ENCODE measurements around the gene MAS1.

Gene MAS1

DNA sequence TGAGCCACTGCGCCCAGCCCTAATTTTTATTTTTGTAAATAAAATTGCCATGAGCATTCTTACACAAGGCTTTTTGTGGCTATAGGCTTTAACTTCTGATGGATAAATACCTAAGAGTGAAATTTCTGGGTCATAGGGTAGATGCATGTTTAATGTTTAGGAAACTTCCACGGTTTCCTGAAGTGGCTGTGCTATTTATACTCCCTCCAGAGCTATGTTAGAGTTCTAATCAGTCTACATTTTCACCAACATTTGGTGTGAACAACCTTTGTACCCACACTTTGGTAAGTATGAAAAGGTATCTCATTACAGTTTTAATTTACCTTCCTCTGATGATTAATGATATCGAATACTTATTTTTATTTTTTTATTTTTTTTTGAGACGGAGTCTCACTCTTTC is 6.1 kb upstream of the MAS1 start:
- DNase-seq = no peak

DNA sequence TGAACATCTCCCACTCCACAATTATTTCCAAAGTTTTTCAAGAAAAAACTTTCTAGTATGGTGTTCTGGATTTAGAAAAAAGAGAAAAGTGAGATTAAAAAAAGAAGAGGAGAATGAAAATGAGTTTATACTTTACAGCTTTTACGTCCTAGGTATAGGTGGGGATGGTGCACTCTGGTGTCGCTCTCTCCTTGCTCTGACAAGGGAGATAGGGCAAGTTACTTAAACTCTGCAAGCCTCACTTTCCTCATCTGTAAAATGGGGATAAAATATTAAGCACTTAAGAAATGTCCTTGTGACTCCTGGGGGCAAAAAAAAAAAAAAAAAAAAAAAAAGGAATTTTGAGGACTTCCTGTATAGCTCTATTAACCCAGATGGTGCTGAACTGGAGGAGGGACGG is 4.5 kb upstream of the MAS1 start:
- no peak for DNase-seq

DNA sequence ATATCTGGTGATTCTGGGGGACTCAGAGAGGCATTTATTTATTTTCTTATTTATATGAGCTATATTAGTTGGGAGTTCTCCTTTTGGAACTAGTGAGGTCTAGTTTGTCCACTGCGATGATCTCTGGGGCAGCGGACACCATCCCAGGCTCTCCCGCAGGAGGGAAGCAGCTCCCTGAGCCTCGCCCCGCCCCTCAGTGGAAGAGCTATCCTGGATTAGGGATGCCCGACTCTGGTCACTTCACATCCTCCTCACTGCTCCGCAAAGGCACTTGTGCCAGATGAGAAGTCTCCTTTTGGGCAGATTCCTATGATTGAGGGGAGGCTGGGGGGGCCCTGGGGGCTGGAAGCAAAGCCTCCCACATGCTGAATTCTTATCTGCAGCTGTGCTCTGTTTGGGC is 3.6 kb upstream of the MAS1 start:
- DNase-seq = no peak

DNA sequence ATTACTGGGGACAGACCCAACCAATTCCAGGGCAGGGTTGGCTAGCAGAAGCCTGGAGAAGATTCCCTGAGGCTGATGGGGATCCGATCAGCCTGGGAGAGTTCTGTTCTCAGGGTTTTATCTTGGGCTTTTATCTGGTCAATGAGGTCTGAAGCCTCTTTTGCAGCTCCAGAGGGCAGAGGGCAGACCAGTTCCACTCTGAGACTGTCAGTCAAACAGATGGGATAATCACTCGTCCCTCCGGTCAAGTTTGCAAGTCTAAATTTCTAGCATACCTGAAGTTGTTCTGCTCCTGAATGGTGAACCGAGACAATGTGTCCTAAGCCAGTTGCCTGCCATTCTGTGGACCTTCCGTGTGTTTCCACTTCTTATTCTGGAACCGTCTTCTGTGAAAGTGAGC is 3.0 kb upstream of the MAS1 start:
- no peak for DNase-seq

DNA sequence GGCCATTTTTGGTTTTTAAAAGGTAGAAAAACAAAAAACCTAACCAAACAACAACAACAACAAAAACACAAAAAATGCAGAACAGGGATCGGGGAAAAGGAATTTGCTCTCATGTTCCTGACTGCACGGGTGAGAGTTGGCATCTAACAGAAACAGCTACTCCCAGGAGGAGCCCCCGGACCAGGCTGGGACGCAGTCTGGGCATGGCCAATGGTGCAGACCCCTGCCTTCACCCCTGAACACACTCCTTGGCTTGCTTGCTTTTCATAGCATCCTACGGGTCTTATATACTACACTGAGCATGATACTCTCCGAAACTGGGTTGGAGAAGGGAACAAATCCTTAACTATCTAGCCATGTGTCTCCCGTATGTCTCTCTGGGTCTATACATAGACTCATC is 587 bp upstream of the MAS1 start:
- DNase-seq = no peak

DNA sequence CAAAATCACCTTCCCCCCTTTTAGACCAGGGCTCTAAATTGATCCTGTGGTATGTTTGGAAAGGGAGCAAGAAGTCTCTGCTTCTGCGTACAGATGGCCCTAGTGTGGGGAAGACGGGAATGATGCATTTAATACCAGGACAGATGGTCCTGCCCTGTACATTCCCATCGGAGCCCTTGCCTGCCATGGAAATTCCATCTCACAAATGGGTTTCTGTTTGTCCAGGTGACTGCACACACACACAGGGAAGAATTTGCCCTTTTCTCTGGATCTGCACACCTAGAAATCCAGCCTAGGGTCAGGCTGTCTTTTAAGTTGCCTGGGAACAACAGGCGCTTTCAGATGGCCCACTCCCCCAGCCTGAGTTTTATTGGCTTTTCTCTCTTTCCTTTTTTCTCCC is 1.3 kb downstream of the MAS1 start:
- no peak for DNase-seq

DNA sequence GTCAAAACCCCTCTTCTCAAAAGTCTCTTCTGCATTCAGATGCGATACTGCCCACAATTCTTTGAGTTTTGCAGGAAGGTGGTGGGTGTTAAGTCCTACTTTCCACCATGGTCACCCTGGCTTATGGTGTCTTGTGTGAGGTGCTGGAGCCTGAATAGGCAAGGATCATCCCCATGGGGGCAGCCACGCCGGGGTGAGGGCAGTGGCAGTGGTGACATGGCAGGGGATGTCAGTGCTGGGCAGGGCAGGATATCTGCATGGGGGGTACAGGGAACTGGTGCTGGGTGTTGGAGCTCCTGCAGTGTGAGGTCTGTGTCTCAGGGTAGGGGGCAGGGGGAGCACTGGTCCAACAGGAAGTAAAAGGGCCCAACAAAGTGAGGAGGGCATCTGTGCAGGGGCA is 2.3 kb downstream of the MAS1 start:
- DNase-seq = no peak

DNA sequence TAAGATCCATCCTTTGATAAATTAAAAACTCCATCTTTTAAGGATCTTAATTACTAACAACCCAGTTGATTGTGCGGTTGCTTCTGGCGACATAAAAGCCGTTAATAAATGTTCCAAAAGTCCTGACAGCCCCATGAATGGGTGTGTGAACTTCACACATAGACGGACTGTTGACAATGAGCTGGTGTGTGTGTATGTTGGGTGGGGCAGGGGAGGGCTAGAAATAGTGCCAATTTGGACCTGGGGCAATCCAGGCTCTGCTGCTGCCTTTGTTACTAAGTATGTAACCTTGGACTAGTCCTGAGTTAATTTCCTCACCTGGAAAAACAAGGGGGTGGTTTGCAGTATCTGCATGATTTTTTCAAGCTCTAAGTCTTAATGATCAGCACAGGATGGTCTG is 4.2 kb downstream of the MAS1 start:
- DNase-seq = no peak

DNA sequence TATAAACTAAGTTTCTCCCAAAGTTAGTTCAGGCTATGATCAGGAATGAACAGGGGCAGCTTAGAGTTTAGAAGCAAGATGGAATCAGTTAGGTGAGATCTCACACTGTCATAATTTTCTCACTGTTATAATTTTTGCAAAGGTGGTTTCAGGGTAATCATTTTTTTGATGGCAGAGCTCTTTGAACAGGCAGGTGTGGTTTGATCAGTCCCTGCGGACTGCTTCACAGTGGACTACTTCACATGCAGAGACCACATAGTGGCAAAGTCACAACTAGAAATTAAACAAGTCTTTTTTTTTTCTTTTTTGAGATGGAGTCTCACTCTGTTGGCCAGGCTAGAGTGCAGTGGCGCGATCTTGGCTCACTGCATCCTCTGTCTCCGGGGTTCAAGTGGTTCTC is 6.8 kb downstream of the MAS1 start:
- DNase-seq = no peak

DNA sequence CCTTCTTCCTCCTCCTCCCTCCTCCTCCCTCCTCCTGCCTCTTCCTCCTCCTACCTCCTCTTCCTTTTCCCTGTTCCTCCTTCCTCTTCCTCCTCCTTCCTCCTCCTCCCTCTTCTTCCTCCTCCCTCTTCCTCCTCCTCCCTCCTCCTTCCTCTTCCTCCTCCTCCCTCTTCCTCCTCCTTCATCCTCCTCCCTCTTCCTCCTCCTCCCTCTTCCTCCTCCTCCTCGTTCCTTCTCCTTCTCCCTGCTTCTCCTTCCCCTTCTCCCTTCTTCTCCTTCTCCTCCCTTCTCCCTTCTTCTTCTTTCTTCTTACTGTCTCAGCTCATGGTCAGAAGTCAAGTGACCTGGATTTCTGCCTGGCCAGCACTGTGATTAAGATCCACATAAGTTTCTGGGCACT is 7.7 kb downstream of the MAS1 start:
- no peak for DNase-seq

DNA sequence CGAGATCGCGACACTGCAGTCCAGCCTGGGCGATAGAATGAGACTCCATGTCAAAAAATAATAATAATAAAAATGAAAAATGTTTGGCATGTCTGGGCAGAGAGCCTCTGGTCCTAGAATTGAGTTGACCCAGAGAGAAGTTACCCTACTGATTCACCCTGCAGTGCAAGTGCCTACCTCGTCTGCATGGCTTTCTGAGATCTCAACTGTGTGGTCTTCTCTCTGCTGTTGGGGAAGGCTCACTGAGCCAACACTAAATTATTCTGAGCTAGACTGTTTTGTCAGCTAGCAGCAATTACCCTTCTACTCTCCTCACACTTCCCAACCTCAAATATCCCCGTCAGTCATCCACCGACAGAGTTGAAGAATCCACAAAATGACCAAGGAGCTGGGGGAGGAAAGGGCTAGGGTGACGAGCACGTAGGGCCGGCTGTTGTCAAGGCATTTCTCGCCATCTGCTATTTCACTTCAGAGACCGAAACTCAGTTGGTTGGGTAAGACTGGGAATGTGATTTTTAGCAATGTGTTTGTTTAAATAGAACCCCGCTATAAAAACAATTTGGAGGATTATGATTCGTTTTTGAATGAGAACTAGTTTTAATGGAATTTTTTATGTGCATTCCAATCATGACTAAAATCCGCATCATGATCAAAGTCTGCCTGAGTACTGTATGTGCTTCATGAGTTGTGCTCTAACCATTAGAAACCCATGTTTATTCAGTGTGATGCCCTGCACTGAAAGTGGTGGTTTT is 9.4 kb downstream of the MAS1 start:
- no peak for DNase-seq

DNA sequence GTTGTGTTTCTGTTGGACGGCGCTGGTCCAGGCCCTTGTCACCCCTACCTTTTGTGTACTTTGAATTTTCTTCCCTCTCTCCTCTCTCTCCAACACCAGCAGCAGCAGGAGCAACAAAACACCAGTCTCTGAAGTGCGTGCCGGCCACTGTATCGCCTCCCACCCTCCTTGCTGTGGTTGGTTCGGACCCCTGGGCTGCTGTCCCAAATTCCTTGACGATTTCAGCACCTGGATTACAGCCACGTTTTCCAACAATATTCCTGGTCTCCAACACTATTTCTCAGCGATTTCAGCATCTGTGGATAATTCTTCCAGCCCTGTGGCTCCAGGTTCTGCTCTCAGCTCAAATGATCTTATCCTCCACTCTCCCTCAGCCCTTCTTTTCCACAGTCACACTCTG is 11.8 kb downstream of the MAS1 start:
- no peak for DNase-seq

DNA sequence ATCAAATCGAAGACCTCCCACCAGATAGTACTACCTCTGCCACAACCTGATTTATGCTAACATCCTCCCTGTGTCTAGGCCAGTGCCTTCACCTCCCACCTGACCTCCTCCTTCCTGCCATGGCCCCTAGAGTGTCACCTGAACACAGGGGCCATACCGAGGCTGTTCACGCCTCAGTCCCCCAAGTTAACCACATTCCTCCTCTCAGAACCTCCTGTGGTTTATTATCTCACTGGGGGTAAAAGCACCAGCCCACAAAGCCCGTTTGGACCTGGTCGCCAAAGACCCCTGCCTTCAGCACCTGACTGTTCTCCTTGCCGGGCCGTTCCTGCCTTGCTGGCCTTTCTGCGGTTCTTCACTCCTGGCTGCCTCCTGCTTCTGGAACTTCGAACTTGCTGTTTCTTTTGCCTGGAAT is 13.7 kb downstream of the MAS1 start:
- DNase-seq = no peak

DNA sequence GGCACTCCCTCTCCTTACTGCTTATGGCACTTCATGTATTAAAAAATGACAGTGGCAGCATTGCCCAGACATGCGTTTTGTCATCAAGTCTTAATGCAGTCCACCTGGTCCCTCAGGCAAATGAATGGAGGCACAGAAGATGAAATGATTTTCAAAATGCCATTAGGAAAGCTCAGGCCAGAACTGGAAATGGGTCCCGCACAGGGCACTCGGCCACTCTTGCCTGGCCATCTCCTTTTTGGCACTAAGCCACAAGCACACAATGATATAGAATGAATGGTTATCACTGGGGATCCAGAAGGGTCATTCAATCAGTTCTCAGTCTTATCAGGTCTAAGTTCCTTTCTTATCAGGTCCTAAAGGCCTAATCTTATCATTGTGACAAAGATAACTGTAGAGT is 15.6 kb downstream of the MAS1 start:
- DNase-seq = no peak

DNA sequence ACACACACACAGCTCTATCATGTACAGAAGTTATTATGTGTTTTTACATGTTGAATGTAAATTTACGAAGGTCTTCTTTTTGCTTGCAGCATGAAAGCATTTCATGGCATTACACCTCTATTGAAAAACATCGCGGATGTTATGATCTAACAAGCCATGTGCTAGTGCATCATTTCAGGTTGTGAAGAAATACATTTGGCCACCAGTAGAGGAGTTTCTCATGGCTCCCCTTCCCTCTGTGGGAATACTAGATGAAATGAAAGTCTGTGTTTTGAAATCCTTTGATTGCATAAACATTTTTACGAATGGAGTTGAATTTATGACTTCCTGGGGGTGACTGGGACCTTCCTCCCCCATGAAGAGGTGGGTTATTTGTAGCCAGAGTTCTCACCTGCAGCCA is 17.7 kb downstream of the MAS1 start:
- DNase-seq = no peak

DNA sequence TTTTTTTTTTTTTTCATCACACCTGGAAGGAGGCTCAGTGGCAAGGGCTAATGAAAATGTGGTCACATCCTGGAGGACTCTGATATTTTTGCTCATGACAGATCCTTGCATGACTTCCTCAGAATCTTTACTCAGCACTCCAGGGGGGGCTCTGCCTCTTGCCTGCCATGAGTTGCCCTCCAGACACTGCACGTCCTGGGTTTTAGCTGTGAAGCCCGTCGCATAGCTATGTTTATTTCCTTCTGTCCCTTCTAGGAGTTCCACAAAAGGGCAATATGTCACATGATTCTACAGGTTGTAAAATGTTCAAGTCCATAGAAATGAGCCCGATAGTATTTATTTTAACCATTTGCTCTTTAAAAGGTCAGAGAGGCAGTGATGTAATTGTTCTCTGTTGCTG is 18.2 kb downstream of the MAS1 start:
- DNase-seq = no peak

DNA sequence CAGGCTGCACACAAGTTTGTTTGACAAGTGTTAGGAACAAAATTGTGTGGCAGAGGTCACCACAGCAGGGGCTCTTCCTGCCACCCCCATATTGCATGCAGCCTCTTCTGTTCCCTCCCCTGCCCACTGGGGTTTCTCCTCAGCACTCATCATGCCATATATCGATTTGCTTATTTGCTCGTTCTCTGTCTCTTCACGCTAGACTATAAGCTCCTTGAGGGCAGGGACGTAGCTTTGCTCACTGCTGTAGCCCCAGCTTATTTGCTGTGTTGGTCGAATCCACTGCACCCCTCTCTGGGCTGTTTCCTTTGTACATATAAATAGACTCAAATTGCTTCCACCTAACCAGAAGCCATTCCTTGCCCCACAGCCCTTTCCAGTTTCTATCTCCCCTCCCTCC is 19.6 kb downstream of the MAS1 start:
- no peak for DNase-seq

DNA sequence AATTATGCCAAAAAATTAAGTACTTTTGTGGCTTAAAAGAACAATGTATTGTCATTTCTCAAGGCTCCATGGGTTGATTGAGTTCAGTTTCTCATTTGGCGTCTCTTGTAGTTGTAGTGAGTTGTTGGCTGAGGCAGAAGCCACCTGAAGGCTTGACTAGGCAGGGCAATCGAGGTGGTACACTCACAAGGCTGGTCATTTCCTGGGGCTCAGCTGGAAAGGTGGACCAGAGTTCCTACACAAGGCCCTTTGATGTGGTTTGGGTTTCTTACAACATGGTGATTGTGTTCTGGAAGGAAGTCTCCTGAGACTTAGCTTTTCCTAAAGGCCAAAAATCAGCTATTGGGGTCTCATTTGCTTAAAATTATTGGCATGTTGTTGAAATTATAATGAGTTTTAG is 22.6 kb downstream of the MAS1 start:
- DNase-seq = no peak

DNA sequence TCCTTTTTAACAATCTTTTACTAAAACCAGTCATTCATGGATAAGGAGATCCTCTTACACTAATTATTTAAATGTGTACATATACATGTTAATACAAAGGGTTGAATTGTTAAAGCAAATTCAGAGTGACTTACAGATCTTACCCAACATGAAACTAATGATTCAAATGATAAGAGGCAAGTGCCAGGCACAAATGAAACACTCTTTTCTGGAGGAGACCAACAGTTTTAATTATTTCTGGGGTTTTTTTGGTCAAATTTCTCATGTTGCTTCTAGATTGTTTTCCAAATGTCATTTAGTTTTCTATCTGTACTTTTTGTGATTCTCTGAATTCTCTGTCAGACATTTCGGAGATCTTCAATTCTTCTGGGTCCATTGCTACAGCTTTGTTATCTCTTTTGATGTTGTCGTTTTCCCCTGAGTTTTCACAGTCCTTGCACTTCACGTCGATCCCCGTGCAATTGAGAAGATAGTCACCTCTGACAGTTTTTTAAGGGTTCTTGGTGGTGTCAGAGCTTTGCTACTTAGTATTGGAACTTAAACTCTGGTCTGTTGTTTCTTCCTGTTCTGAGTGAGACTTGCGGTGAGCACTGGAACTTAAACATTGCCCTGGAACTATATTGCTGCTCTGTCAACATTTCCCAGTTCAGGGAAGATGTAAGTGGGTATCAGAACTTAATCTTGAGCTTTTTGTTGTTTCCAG is 23.2 kb downstream of the MAS1 start:
- no peak for DNase-seq

DNA sequence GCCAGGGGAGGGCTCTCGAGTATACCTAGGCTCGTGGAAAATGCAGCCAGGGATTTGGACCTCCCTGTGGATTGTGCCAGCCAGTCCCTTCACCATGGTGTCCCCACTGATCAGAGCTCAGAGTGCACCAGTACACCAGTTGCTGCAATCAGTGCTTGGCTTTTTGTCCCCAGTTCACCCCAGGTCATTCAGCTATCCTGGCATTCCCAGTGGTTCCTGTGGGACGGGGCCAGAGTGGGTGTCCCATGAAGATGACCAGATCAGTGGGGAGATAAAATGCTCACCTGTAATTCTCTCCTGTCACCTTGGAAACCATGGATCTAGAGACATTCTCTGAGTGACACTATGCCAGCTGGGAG is 23.8 kb downstream of the MAS1 start:
- DNase-seq = no peak

DNA sequence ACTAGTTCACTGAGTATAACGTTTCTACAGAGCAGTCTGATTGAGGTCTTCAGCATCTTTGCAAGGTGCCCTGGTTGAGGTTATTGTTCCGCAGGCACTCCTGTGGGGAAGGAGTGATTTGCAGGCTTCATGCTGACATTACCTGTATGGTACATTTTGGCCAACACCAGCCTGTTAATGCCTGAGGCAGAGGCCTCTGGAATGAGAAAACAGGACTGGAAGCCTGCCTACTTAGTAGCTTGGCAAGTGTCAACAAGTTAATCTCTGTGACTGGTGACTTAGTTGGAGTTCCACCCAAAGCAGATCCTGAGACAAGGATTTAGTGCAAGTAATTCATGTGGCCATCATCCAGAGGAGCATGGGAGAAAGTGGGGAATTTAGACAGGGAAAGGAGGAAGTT is 24.6 kb downstream of the MAS1 start:
- no peak for DNase-seq

DNA sequence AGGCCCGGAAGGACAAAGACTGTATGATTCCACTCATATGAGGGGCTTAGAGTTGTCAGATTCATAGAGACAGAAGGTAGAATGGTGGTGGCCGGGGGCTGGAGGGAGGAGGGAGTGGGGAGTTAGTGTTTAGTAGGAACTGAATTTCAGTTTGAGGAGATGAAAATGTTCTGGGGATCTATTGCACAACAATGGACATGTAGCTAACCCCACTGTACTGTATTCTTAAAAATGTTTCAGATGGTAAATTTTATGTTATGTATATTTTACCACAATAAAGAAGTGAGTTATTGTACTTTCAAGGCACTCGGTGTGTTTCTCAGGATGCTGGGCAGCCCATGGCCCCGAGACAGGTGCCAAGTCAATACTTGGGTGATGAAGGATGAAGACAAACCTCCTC is 25.4 kb downstream of the MAS1 start:
- no peak for DNase-seq

DNA sequence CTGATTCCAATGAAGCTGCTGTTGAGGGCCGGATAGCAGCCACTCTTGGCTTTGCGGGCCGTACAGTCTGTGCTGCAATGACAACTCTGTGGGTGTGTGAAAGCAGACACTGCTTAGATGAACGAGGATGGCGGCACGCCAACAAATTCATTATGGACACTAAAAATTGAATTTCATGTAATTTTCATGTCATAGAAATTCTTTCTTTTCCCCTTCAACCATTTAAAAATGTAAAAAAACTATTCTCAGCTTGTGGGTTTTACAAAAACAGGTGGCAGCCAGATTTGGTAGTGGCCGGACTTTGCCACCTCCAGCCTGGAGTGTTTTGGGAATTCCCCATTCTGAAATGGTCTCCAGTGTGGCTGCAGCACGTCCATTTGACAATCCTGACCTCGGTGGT is 26.0 kb downstream of the MAS1 start:
- DNase-seq = no peak

DNA sequence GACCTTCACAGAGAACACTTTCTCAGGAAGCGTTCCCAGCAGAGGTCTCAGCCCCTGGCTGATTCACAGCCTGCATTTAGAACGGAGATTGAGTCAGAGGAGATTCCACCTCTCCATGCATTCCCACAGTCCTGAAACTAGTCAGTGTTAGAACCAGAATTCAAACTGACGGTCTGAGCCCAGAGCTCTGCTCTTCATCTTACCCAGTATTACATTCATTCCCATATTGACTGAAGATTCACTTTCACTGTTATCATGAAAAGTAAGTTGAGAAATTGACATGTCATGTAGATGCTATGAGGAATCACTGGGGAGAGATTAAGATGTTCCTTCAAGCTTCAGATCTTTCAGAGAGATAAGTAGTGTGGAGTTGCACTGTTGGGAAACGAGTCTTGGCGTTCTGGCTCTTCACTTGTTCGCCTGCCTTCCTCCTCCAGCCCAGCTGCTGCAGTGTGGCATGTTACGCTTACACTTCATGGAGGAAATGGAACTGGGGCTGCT is 28.3 kb downstream of the MAS1 start:
- no peak for DNase-seq

DNA sequence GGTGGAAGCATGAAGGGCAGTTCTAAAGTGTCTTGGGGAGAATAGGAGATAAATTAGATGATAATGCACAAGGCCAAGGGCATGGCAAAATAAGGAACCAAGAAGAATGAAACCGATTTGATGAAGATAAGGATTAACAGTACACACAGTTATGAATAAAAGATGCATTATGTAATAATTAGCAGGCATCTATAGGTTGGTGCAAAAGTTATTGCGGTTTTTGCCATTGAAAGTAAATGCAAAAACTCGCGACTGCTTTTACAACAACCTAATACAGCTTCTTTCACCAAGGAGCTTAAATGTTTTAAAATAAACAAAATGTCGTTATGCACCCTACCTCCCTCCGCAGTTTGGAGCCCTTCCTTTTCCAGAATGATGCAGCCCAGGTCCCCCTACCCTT is 29.0 kb downstream of the MAS1 start:
- no peak for DNase-seq
